GM19463 (cell line): ENCODE results near the gene ABCF3.

Experiments used
- ATAC-seq: cut with Tn5 transposase; IDR thresholded peaks from one replicate; pipeline ENCODE4 v1.9.1; 2021; ENCODE audit warnings: mild to moderate bottlenecking, moderate library complexity; ENCODE audit not compliant: unreplicated experiment

The ABCF3 gene

GRCh38 chr3:184230081-184230602 is 44.1 kb downstream of the ABCF3 start:
- ATAC-seq, result no peak

- ATAC-seq, result no peak
Observed at GRCh38 chr3:184230603-184231528, 44.9 kb downstream of the ABCF3 start.

GRCh38 chr3:184231671-184232070 is 45.7 kb downstream of the ABCF3 start:
- no peak for ATAC-seq

- no peak for ATAC-seq
Observed at GRCh38 chr3:184233127-184233843, 47.3 kb downstream of the ABCF3 start.

GRCh38 chr3:184234224-184234623 is 48.2 kb downstream of the ABCF3 start:
- no peak for ATAC-seq

- no peak for ATAC-seq
Observed at GRCh38 chr3:184234671-184235380, 48.8 kb downstream of the ABCF3 start.

- ATAC-seq, result no peak
Observed at GRCh38 chr3:184235381-184236032, 49.5 kb downstream of the ABCF3 start.

GRCh38 chr3:184236033-184236410 is 50.0 kb downstream of the ABCF3 start:
- ATAC-seq, result no peak

GRCh38 chr3:184236636-184237035 is 50.6 kb downstream of the ABCF3 start:
- ATAC-seq, result no peak

- no peak for ATAC-seq
Observed at GRCh38 chr3:184237211-184237610, 51.2 kb downstream of the ABCF3 start.

- ATAC-seq, result no peak
Observed at GRCh38 chr3:184237807-184238206, 51.8 kb downstream of the ABCF3 start.

GRCh38 chr3:184238246-184238818 is 52.3 kb downstream of the ABCF3 start:
- no peak for ATAC-seq

- no peak for ATAC-seq
Observed at GRCh38 chr3:184239221-184239620, 53.2 kb downstream of the ABCF3 start.

- ATAC-seq, result no peak
Observed at GRCh38 chr3:184239708-184240107, 53.7 kb downstream of the ABCF3 start.

GRCh38 chr3:184240384-184241140 is 54.6 kb downstream of the ABCF3 start:
- ATAC-seq, result no peak

- no peak for ATAC-seq
Observed at GRCh38 chr3:184241141-184241446, 55.1 kb downstream of the ABCF3 start.

- no peak for ATAC-seq
Observed at GRCh38 chr3:184241447-184242296, 55.7 kb downstream of the ABCF3 start.

GRCh38 chr3:184242297-184242685 is 56.3 kb downstream of the ABCF3 start:
- no peak for ATAC-seq
